OCI-LY7 (cell line): ENCODE measurements around the gene PICALM.

Experiments
- EZH2phosphoT487 ChIP-seq: fragments of 200-600 bp; sonication (generic); IDR thresholded peaks from 2 replicates; pipeline ENCODE4 v1.6.1; 2018; ENCODE audit warnings: low read depth, borderline replicate concordance, mild to moderate bottlenecking, mixed run types, antibody characterized with exemption, low read length, moderate library complexity, mixed read lengths
- TF ChIP-seq, protein P1 (sequence below): fragments of 200-600 bp; sonication (generic); conservative IDR thresholded peaks from 2 replicates; pipeline ENCODE4 v1.5.1; 2014; ENCODE audit warnings: mild to moderate bottlenecking, antibody characterized with exemption, low read length, moderate library complexity, mixed read lengths

DNA sequence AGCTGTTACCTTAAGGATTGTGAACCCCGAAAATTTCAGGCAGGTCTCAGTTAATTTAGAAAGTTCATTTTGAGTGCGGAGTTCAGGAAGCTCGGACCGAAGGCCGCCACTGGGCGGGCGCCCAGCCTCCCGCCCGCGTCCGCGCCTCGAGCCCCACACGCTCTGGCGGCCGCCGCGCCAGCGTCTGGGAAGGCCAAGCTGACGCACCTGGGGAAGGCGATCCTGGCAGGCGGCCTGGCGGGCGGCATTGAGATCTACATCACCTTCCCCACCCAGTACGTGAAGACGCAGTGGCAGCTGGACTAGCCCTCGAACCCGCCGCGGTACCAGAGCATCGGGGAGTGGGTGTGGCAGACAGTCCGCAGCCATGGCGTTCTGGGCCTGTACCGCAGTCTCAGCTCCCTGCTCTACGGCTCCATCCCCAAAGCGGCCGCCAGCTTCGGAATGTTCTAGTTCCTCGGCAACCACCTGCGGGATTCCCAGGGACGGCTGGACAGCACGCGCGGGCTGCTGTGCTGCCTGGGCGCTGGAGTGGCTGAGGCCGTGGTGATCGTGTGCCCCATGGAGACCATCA, 134.2 kb downstream of the PICALM start:
- TF ChIP-seq, protein P1, sequence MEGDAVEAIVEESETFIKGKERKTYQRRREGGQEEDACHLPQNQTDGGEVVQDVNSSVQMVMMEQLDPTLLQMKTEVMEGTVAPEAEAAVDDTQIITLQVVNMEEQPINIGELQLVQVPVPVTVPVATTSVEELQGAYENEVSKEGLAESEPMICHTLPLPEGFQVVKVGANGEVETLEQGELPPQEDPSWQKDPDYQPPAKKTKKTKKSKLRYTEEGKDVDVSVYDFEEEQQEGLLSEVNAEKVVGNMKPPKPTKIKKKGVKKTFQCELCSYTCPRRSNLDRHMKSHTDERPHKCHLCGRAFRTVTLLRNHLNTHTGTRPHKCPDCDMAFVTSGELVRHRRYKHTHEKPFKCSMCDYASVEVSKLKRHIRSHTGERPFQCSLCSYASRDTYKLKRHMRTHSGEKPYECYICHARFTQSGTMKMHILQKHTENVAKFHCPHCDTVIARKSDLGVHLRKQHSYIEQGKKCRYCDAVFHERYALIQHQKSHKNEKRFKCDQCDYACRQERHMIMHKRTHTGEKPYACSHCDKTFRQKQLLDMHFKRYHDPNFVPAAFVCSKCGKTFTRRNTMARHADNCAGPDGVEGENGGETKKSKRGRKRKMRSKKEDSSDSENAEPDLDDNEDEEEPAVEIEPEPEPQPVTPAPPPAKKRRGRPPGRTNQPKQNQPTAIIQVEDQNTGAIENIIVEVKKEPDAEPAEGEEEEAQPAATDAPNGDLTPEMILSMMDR: no peak
- TF ChIP-seq EZH2phosphoT487: no peak
